ENCODE measurements around the gene UBE2J1.

Gene UBE2J1

DNA sequence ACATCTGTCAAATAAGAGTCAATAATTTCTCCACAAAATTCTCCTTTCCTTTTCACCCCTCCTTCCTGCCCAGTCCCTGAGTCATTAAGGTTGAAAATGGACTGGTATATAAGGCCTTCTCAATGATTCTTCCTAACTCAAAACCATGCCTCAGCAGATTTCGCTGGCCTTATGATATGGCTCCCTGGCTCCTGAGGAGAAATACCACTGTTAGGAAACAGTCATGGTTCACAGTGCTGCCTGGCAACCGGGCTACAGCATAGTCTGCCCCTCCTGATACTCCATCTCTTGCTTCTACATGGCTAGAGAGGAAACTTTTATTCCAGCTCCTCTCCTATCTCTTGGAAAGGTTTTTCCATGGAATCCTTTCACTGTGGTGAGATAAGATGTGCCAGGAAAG lies 4.7 kb downstream of the UBE2J1 start:
- H3K9me3 ChIP-seq (replicated peaks; ENCODE audit: insufficient read depth, low read length) = no peaks in the 10 kb centered on the region
- peaks cover 66% of the 10 kb centered on the region for H3F3A ChIP-seq (ENCODE audit: insufficient read depth, low read length)
- DNase-seq = no peak
- peaks cover 100% of the 10 kb centered on the region for H3K79me2 ChIP-seq (ENCODE audit: low read length)
- peak overlapping the region; percentile 86 for H3K4me3 ChIP-seq (ENCODE audit: low read length)
- H3K9me2 ChIP-seq (replicated peaks; ENCODE audit: insufficient read depth, low read length) = no peaks in the 10 kb centered on the region
- no peak overlapping the region for H2AFZ ChIP-seq (ENCODE audit: low read length)
- peaks cover 28% of the 10 kb centered on the region for H4K20me1 ChIP-seq (ENCODE audit: insufficient read depth, low read length)
- peak overlapping the region; percentile 85 for H3K4me2 ChIP-seq (ENCODE audit: low read depth, low read length)
- H3K4me1 ChIP-seq (ENCODE audit: low read length) = peaks cover 59% of the 10 kb centered on the region
- peaks cover 4% of the 10 kb centered on the region for H3K36me3 ChIP-seq (replicated peaks; ENCODE audit: insufficient read depth, low read length)
- no peaks in the 10 kb centered on the region for H3K27me3 ChIP-seq (replicated peaks; ENCODE audit: insufficient read depth, low read length)
- TF ChIP-seq, protein P1, sequence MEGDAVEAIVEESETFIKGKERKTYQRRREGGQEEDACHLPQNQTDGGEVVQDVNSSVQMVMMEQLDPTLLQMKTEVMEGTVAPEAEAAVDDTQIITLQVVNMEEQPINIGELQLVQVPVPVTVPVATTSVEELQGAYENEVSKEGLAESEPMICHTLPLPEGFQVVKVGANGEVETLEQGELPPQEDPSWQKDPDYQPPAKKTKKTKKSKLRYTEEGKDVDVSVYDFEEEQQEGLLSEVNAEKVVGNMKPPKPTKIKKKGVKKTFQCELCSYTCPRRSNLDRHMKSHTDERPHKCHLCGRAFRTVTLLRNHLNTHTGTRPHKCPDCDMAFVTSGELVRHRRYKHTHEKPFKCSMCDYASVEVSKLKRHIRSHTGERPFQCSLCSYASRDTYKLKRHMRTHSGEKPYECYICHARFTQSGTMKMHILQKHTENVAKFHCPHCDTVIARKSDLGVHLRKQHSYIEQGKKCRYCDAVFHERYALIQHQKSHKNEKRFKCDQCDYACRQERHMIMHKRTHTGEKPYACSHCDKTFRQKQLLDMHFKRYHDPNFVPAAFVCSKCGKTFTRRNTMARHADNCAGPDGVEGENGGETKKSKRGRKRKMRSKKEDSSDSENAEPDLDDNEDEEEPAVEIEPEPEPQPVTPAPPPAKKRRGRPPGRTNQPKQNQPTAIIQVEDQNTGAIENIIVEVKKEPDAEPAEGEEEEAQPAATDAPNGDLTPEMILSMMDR (IDR thresholded peaks at IDR 0.05; ENCODE audit: low read length) = no peak
- TF ChIP-seq EZH2phosphoT487 (IDR thresholded peaks at IDR 0.05; ENCODE audit: low read length) = no peak
- TF ChIP-seq EZH2 (optimal IDR thresholded peaks at IDR 0.05; ENCODE audit: low read depth, low read length) = no peak
- H3K27ac ChIP-seq (ENCODE audit: low read length) = peak overlapping the region; percentile 99; the same call in 1 of the 2 replicates
- H3K9ac ChIP-seq (ENCODE audit: low read length) = peak overlapping the region; percentile 89

- H4K20me1 ChIP-seq (ENCODE audit: insufficient read depth, low read length) = peaks cover 34% of the 10 kb centered on the region
- H3K4me2 ChIP-seq (ENCODE audit: low read depth, low read length) = peak overlapping the region; percentile 85
- H3K4me1 ChIP-seq (ENCODE audit: low read length) = peaks cover 69% of the 10 kb centered on the region
- peak overlapping the region; percentile 89; the same call in 1 of the 2 replicates for H3K9ac ChIP-seq (ENCODE audit: low read length)
- peak overlapping the region; percentile 99; the same call in 1 of the 2 replicates for H3K27ac ChIP-seq (ENCODE audit: low read length)
- H3K4me3 ChIP-seq (ENCODE audit: low read length) = peak overlapping the region; percentile 86; the same call in 1 of the 2 replicates
- H2AFZ ChIP-seq (ENCODE audit: low read length) = no peak overlapping the region
- H3K9me2 ChIP-seq (replicated peaks; ENCODE audit: insufficient read depth, low read length) = no peaks in the 10 kb centered on the region
- peaks cover 5% of the 10 kb centered on the region for H3K36me3 ChIP-seq (replicated peaks; ENCODE audit: insufficient read depth, low read length)
- DNase-seq = no peak
- no peak for TF ChIP-seq EZH2 (optimal IDR thresholded peaks at IDR 0.05; ENCODE audit: low read depth, low read length)
- TF ChIP-seq, protein P1 (IDR thresholded peaks at IDR 0.05; ENCODE audit: low read length) = no peak
- no peak for TF ChIP-seq EZH2phosphoT487 (IDR thresholded peaks at IDR 0.05; ENCODE audit: low read length)
- no peaks in the 10 kb centered on the region for H3K27me3 ChIP-seq (replicated peaks; ENCODE audit: insufficient read depth, low read length)
- H3K9me3 ChIP-seq (replicated peaks; ENCODE audit: insufficient read depth, low read length) = no peaks in the 10 kb centered on the region
- H3F3A ChIP-seq (ENCODE audit: insufficient read depth, low read length) = peaks cover 70% of the 10 kb centered on the region
- peaks cover 100% of the 10 kb centered on the region for H3K79me2 ChIP-seq (ENCODE audit: low read length)
These were observed 6.1 kb downstream of the UBE2J1 start for GRCh38 chr6:89346433-89346832.

DNA sequence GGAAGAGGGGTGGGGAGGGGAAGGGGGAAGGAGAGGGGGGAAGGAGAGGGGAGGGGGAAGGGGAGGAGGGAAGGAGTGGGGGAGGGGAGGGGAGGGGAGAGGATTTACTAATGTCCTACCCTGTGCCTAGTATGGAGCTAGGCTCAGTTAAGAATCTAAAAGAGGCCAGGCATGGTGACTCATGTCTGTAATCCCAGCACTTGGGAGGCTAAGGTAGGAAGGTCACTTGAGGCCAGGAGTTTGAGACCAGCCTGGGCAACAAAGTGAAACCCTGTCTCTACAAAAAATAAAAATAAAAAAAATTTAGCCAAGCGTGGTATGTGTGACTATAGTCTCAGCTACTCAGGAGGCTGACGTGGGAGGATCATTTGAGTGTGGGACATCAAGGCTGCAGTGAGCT lies 13.0 kb downstream of the UBE2J1 start:
- H3F3A ChIP-seq (ENCODE audit: insufficient read depth, low read length) = peaks cover 45% of the 10 kb centered on the region
- peaks cover 33% of the 10 kb centered on the region for H3K4me1 ChIP-seq (ENCODE audit: low read length)
- H3K4me3 ChIP-seq (ENCODE audit: low read length) = no peak overlapping the region
- no peaks in the 10 kb centered on the region for H3K9me2 ChIP-seq (replicated peaks; ENCODE audit: insufficient read depth, low read length)
- no peak overlapping the region for H3K9ac ChIP-seq (ENCODE audit: low read length)
- H3K79me2 ChIP-seq (ENCODE audit: low read length) = peaks cover 93% of the 10 kb centered on the region
- no peak overlapping the region for H2AFZ ChIP-seq (ENCODE audit: low read length)
- no peaks in the 10 kb centered on the region for H3K27me3 ChIP-seq (replicated peaks; ENCODE audit: insufficient read depth, low read length)
- H4K20me1 ChIP-seq (ENCODE audit: insufficient read depth, low read length) = peaks cover 14% of the 10 kb centered on the region
- H3K9me3 ChIP-seq (replicated peaks; ENCODE audit: insufficient read depth, low read length) = no peaks in the 10 kb centered on the region
- DNase-seq = no peak
- no peak for TF ChIP-seq EZH2 (optimal IDR thresholded peaks at IDR 0.05; ENCODE audit: low read depth, low read length)
- TF ChIP-seq EZH2phosphoT487 (IDR thresholded peaks at IDR 0.05; ENCODE audit: low read length) = no peak
- TF ChIP-seq, protein P1 (IDR thresholded peaks at IDR 0.05; ENCODE audit: low read length) = no peak
- H3K27ac ChIP-seq (ENCODE audit: low read length) = peak overlapping the region; percentile 32; the same call in 1 of the 2 replicates
- peaks cover 40% of the 10 kb centered on the region for H3K36me3 ChIP-seq (replicated peaks; ENCODE audit: insufficient read depth, low read length)
- no peak overlapping the region for H3K4me2 ChIP-seq (ENCODE audit: low read depth, low read length)

Measured in MM.1S (cell line).